Measurements from ENCODE around the gene NXNL1. TPM values are rescaled to one million over a fixed set of nuclear protein-coding genes. Genes with fewer than 3 reads are reported as not detected.

Gene NXNL1
- total and polyA plus RNA-seq, 7 donors, result 0.14 to 1.0 (median 0.55) TPM; not detected in 1

GRCh38 chr19:17436874-17437267 lies 23.9 kb downstream of the NXNL1 start:
- no peak for ATAC-seq

GRCh38 chr19:17436094-17436873 lies 24.4 kb downstream of the NXNL1 start:
- DNase-seq (no peak), ATAC-seq (no peak)
- H3K4me3 ChIP-seq, result no peak overlapping the region
- intact Hi-C loops (cut with DNase I), result no loop called here
- no peaks in the 10 kb centered on the region for H3K36me3 ChIP-seq (ENCODE audit: insufficient read depth in 1 of 2, low read depth in 1 of 2)
- H3K4me1 ChIP-seq, result no peaks in the 10 kb centered on the region
- H3K9me3 ChIP-seq, result no peaks in the 10 kb centered on the region
- 94 to 95% (median 94%) methylated on average over 25 of the region's 25 CpGs for WGBS, 3 donors
- no peak for TF ChIP-seq CTCF (IDR thresholded peaks at IDR 0.05)
- H3K27ac ChIP-seq, result no peak overlapping the region
- H3K27me3 ChIP-seq (ENCODE audit: insufficient read depth in 3 of 3, low read length in 2 of 3), result peaks cover 0 to 7% (median 1%) of the 10 kb centered on the region in 3 donors

More at GRCh38 chr19:17436874-17437267, 23.9 kb downstream of the NXNL1 start:
- Histone ChIP-seq H3K9me3 (no peaks in the 10 kb centered on the region), H3K36me3 (ENCODE audit: insufficient read depth in 1 of 2, low read depth in 1 of 2) (no peaks in the 10 kb centered on the region), H3K27ac (no peak overlapping the region), H3K4me3 (no peak overlapping the region), H3K27me3 (ENCODE audit: insufficient read depth in 3 of 3, low read length in 2 of 3) (peaks cover 0 to 7% (median 1%) of the 10 kb centered on the region in 3 donors), H3K4me1 (no peaks in the 10 kb centered on the region)
- no peak for DNase-seq
- intact Hi-C loops (cut with DNase I), result no loop called here
- TF ChIP-seq CTCF (IDR thresholded peaks at IDR 0.05), result no peak
- 75 to 84% (median 79%) methylated on average over 7 of the region's 7 CpGs for WGBS, 3 donors

GRCh38 chr19:17435218-17435617 lies 25.5 kb downstream of the NXNL1 start:
- H3K4me1 ChIP-seq, result no peaks in the 10 kb centered on the region
- peaks cover 0 to 7% (median 0%) of the 10 kb centered on the region in 3 donors for H3K27me3 ChIP-seq (ENCODE audit: insufficient read depth in 3 of 3, low read length in 2 of 3)
- no peaks in the 10 kb centered on the region for H3K9me3 ChIP-seq
- H3K4me3 ChIP-seq, result no peak overlapping the region
- intact Hi-C loops (cut with DNase I), result no loop called here
- WGBS, 3 donors, result 83 to 87% (median 85%) methylated on average over 7 of the region's 7 CpGs
- DNase-seq (no peak), ATAC-seq (no peak)
- no peaks in the 10 kb centered on the region for H3K36me3 ChIP-seq (ENCODE audit: insufficient read depth in 1 of 2, low read depth in 1 of 2)
- no peak overlapping the region for H3K27ac ChIP-seq
- no peak for TF ChIP-seq CTCF (IDR thresholded peaks at IDR 0.05)

- no peak for DNase-seq
- no peak for TF ChIP-seq CTCF (IDR thresholded peaks at IDR 0.05)
- Histone ChIP-seq H3K27me3 (ENCODE audit: insufficient read depth in 3 of 3, low read length in 2 of 3) (no peaks in the 10 kb centered on the region), H3K9me3 (no peaks in the 10 kb centered on the region), H3K4me3 (no peak overlapping the region), H3K36me3 (ENCODE audit: insufficient read depth in 1 of 2, low read depth in 1 of 2) (no peaks in the 10 kb centered on the region), H3K27ac (no peak overlapping the region), H3K4me1 (peaks cover 3% of the 10 kb centered on the region)
- intact Hi-C loops (cut with DNase I), result no loop called here
- WGBS, 3 donors, result 93 to 98% (median 93%) methylated on average over 7 of the region's 7 CpGs
- ATAC-seq, result no peak
Measured at GRCh38 chr19:17431417-17431816, 29.3 kb downstream of the NXNL1 start.
